Liver (tissue), 9 donors: ENCODE measurements around the gene GATA2. TPM values are rescaled to one million over a fixed set of nuclear protein-coding genes. Genes with fewer than 3 reads are reported as not detected.

Source experiments
- DNase-seq: peaks from one replicate; pipeline ENCODE4 v3.0.0-alpha.2; 2017; ENCODE audit warnings: low spot score
- H3K27ac ChIP-seq, 2 donors: one replicate each; pipeline ENCODE4 v1.7.0; 2013; ENCODE audit warnings: inconsistent platforms in 2 of 2, low read length in 2 of 2, control low read depth in 1 of 2, low read depth in 1 of 2, mild to moderate bottlenecking in 1 of 2
- H3K27me3 ChIP-seq, 4 donors: one replicate each; pipeline versions ENCODE4 v1.6.1 to v1.7.0; 2013; ENCODE audit warnings: low read length in 3 of 4, inconsistent platforms in 1 of 4, mild to moderate bottlenecking in 1 of 4, moderate library complexity in 1 of 4; ENCODE audit not compliant: control insufficient read depth in 4 of 4, insufficient read depth in 4 of 4
- H3K36me3 ChIP-seq, 4 donors: one replicate each; pipeline versions ENCODE4 v1.6.1 to v1.7.0; 2013; ENCODE audit warnings: low read length in 3 of 4, mild to moderate bottlenecking in 3 of 4, low read depth in 1 of 4, moderate library complexity in 1 of 4; ENCODE audit not compliant: control insufficient read depth in 4 of 4, insufficient read depth in 3 of 4
- H3K4me1 ChIP-seq, 4 donors: one replicate each; pipeline versions ENCODE4 v1.6.1 to v1.7.0; 2013; ENCODE audit warnings: low read length in 3 of 4, mild to moderate bottlenecking in 3 of 4, moderate library complexity in 1 of 4; ENCODE audit not compliant: control insufficient read depth in 4 of 4, insufficient read depth in 4 of 4
- H3K4me3 ChIP-seq, 3 donors: one replicate each; pipeline versions ENCODE4 v1.6.1 to v1.7.0; 2013; ENCODE audit warnings: low read length in 3 of 3, control low read depth in 1 of 3, low read depth in 1 of 3, mild to moderate bottlenecking in 1 of 3
- H3K9ac ChIP-seq, 2 donors: one replicate each; pipeline ENCODE4 v1.7.0; 2013; ENCODE audit warnings: low read length in 2 of 2, mild to moderate bottlenecking in 2 of 2, moderate library complexity in 2 of 2, control low read depth in 1 of 2, low read depth in 1 of 2
- H3K9me3 ChIP-seq, 4 donors: one replicate each; pipeline versions ENCODE4 v1.6.1 to v1.7.0; 2013; ENCODE audit warnings: low read length in 3 of 4; ENCODE audit not compliant: control insufficient read depth in 4 of 4
- FOXA1 ChIP-seq: IDR thresholded peaks from 2 replicates; pipeline ENCODE4 v1.6.1; 2016; ENCODE audit warnings: antibody characterized with exemption
- HNF4A ChIP-seq, 2 donors: conservative IDR thresholded peaks; 2 replicates each; pipeline ENCODE4 v1.6.1; 2016; ENCODE audit warnings: antibody characterized with exemption in 2 of 2, mild to moderate bottlenecking in 2 of 2
- HNF4G ChIP-seq: IDR thresholded peaks from 2 replicates; pipeline ENCODE4 v1.6.1; 2016; ENCODE audit warnings: antibody characterized with exemption
- JUND ChIP-seq, 2 donors: IDR thresholded peaks; 2 replicates each; pipeline ENCODE4 v1.6.1; 2016; ENCODE audit warnings: antibody characterized with exemption in 2 of 2
- RXRA ChIP-seq, 2 donors: IDR thresholded peaks; 2 replicates each; pipeline ENCODE4 v1.6.1; 2017 to 2018; ENCODE audit warnings: antibody characterized with exemption in 2 of 2, mild to moderate bottlenecking in 1 of 2
- SP1 ChIP-seq: IDR thresholded peaks from 2 replicates; pipeline ENCODE4 v1.6.1; 2018; ENCODE audit warnings: antibody characterized with exemption, mild to moderate bottlenecking
- WGBS: extraction: QIAGEN DNeasy Blood & Tissue Kit; methylation state at CpG from one replicate; pipeline ENCODE4 v1.1.7; 2013; 5-methylcytosine and 5-hydroxymethylcytosine counted together
- polyA plus RNA-seq, 2 donors: library from polyadenylated mRNA; stranded (reverse) in 1 of 2; unstranded in 1 of 2; fragments of 200-250 nt in 1 of 2; fragments of >200 nt in 1 of 2; fragmentation: Nextera tagmentation in 1 of 2; extraction: Ambion mirVana in 1 of 2; gene quantifications; one replicate each; pipeline versions ENCODE4 v1.2.1 to v1.2.3, GENCODE V29; 2013 to 2015
- total RNA-seq, 2 donors: library from RNA; depleted of rRNA; stranded (reverse); fragments of >200 nt; gene quantifications; one replicate each; pipeline ENCODE4 v1.2.3, GENCODE V29; 2014
- TF ChIP-seq, protein P1 (sequence below): IDR thresholded peaks from 2 replicates; pipeline ENCODE4 v1.6.1; 2016; ENCODE audit warnings: antibody characterized with exemption, mild to moderate bottlenecking
- TF ChIP-seq, protein P2 (sequence below): IDR thresholded peaks from 2 replicates; pipeline ENCODE4 v1.6.1; 2016; ENCODE audit warnings: antibody characterized with exemption
- TF ChIP-seq, protein P3 (sequence below): IDR thresholded peaks from 2 replicates; pipeline ENCODE4 v1.6.1; 2016; ENCODE audit warnings: antibody characterized with exemption
- TF ChIP-seq, protein P4 (sequence below): IDR thresholded peaks from 2 replicates; pipeline ENCODE4 v1.6.1; 2016; ENCODE audit warnings: antibody characterized with exemption
- donor health status: healthy.
- donor health status: healthy.
- donor health status: healthy.
- donor health status: healthy.
- donor health status: healthy.

The GATA2 gene
- total and polyA plus RNA-seq, 4 donors = 0.25 to 2.8 (median 0.54) TPM

DNA sequence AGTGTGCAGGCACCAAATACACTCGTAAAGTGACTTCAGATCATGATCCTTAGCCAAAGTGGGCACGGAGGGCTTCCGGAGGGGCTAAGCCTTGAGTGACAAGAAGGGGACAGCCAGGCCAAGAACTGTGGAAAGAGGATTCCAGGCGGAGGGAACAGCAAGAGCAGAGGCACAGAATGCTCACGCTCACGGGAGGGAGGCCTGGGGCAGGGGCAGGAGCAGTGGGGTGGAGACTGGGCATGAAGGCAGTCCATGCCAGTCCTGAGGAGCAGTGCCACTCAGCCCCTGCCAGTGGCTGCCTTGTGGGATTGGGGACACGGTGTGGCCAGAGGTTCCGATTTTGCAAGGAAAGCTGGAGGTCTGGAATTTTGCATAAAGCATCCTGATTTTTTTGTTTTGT is 62.3 kb downstream of the GATA2 start:
- H3K4me3 ChIP-seq = no peak overlapping the region
- TF ChIP-seq HNF4G (no peak), RXRA (IDR thresholded peaks at IDR 0.05) (no peak)
- no peaks in the 10 kb centered on the region for H3K36me3 ChIP-seq
- no peaks in the 10 kb centered on the region for H3K9me3 ChIP-seq
- H3K4me1 ChIP-seq = peaks cover 4 to 17% (median 7%) of the 10 kb centered on the region in 4 donors
- DNase-seq = no peak
- no peak overlapping the region for H3K9ac ChIP-seq
- 77% methylated on average over 8 of the region's 8 CpGs for WGBS
- no peak overlapping the region for H3K27ac ChIP-seq
- H3K27me3 ChIP-seq = peaks cover 0 to 11% (median 3%) of the 10 kb centered on the region in 4 donors

DNA sequence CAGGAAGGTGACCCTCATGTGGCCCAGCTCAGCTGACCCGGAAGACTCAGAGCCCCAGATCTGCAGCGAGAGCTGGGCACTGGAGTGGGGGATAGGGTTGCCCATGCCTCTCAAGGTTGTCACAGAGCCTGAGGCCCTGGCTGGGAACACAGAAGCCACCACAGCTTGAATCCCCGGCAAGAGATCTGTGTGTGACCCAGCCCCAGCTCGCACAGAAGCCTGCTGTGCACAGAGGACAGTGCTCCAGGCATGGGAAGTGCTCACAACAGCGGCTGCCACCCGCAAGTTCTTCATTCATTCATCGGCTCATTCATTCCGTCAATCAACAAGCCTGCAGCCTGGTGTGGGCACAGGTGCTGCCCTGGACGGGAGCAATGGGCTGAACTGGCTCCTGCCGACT is 62.7 kb downstream of the GATA2 start:
- no peak overlapping the region for H3K9ac ChIP-seq
- peaks cover 4 to 17% (median 7%) of the 10 kb centered on the region in 4 donors for H3K4me1 ChIP-seq
- H3K9me3 ChIP-seq = no peaks in the 10 kb centered on the region
- H3K27ac ChIP-seq = no peak overlapping the region
- no peak for DNase-seq
- 87% methylated on average over 10 of the region's 10 CpGs for WGBS
- TF ChIP-seq, protein P1, sequence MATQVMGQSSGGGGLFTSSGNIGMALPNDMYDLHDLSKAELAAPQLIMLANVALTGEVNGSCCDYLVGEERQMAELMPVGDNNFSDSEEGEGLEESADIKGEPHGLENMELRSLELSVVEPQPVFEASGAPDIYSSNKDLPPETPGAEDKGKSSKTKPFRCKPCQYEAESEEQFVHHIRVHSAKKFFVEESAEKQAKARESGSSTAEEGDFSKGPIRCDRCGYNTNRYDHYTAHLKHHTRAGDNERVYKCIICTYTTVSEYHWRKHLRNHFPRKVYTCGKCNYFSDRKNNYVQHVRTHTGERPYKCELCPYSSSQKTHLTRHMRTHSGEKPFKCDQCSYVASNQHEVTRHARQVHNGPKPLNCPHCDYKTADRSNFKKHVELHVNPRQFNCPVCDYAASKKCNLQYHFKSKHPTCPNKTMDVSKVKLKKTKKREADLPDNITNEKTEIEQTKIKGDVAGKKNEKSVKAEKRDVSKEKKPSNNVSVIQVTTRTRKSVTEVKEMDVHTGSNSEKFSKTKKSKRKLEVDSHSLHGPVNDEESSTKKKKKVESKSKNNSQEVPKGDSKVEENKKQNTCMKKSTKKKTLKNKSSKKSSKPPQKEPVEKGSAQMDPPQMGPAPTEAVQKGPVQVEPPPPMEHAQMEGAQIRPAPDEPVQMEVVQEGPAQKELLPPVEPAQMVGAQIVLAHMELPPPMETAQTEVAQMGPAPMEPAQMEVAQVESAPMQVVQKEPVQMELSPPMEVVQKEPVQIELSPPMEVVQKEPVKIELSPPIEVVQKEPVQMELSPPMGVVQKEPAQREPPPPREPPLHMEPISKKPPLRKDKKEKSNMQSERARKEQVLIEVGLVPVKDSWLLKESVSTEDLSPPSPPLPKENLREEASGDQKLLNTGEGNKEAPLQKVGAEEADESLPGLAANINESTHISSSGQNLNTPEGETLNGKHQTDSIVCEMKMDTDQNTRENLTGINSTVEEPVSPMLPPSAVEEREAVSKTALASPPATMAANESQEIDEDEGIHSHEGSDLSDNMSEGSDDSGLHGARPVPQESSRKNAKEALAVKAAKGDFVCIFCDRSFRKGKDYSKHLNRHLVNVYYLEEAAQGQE = no peak
- TF ChIP-seq, protein P2, sequence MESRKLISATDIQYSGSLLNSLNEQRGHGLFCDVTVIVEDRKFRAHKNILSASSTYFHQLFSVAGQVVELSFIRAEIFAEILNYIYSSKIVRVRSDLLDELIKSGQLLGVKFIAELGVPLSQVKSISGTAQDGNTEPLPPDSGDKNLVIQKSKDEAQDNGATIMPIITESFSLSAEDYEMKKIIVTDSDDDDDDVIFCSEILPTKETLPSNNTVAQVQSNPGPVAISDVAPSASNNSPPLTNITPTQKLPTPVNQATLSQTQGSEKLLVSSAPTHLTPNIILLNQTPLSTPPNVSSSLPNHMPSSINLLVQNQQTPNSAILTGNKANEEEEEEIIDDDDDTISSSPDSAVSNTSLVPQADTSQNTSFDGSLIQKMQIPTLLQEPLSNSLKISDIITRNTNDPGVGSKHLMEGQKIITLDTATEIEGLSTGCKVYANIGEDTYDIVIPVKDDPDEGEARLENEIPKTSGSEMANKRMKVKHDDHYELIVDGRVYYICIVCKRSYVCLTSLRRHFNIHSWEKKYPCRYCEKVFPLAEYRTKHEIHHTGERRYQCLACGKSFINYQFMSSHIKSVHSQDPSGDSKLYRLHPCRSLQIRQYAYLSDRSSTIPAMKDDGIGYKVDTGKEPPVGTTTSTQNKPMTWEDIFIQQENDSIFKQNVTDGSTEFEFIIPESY = no peak
- peaks cover 0 to 11% (median 3%) of the 10 kb centered on the region in 4 donors for H3K27me3 ChIP-seq
- no peaks in the 10 kb centered on the region for H3K36me3 ChIP-seq
- H3K4me3 ChIP-seq = no peak overlapping the region

DNA sequence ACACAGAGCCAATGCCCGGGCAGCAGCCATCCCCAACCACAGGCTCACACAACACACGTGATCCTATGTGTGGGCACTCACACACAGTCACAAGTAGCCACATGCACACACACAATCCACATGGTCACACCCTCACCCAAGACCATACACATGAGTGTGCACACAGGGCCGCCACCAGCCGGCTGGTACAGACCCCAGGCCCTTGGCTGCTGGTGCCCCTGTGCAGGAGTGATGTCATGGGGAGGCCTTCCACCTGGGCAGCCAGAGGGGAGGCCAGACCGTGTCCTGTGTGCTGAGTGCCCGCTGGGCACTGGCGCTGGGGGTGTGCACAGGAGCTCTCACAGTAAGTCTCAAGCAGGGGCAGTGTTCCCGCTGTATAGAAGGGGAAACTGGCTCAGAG is 63.2 kb downstream of the GATA2 start:
- WGBS = 94% methylated on average over 8 of the region's 8 CpGs
- H3K27me3 ChIP-seq = peaks cover 0 to 11% (median 3%) of the 10 kb centered on the region in 4 donors
- no peak for TF ChIP-seq HNF4A (conservative IDR thresholded peaks at IDR 0.05)
- TF ChIP-seq, protein P3, sequence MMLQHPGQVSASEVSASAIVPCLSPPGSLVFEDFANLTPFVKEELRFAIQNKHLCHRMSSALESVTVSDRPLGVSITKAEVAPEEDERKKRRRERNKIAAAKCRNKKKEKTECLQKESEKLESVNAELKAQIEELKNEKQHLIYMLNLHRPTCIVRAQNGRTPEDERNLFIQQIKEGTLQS = no peak
- TF ChIP-seq JUND (IDR thresholded peaks at IDR 0.05) = no peak
- TF ChIP-seq SP1 = no peak
- TF ChIP-seq, protein P1 = no peak
- TF ChIP-seq, protein P4, sequence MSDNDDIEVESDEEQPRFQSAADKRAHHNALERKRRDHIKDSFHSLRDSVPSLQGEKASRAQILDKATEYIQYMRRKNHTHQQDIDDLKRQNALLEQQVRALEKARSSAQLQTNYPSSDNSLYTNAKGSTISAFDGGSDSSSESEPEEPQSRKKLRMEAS = no peak
- TF ChIP-seq FOXA1 = no peak
- H3K36me3 ChIP-seq = no peaks in the 10 kb centered on the region
- no peak overlapping the region for H3K4me3 ChIP-seq
- no peak overlapping the region for H3K27ac ChIP-seq
- H3K4me1 ChIP-seq = peaks cover 4 to 17% (median 7%) of the 10 kb centered on the region in 4 donors
- no peak overlapping the region for H3K9ac ChIP-seq
- no peaks in the 10 kb centered on the region for H3K9me3 ChIP-seq
- DNase-seq = no peak
